HG03095 (cell line): Measurements from ENCODE around the gene ACTN4.
"Not testable (repeated sequence)": the region's sequence is repeated elsewhere in the genome, so short reads cannot be mapped to it uniquely, and the experiment has no call there.

Experiments used
- ATAC-seq: cut with Tn5 transposase; IDR thresholded peaks from one replicate; pipeline ENCODE4 v1.9.1; 2021; ENCODE audit warnings: moderate library complexity; ENCODE audit not compliant: unreplicated experiment

ACTN4 gene

GRCh38 chr19:38647368-38647965 is at the start of gene ACTN4:
Gene ACTN4, plus strand, starts transcription at chr19:38647649. Its CDS starts 97 bp downstream, at chr19:38647746.
- peak; percentile 68 for ATAC-seq

GRCh38 chr19:38599722-38600121 is 47.7 kb upstream of the ACTN4 start:
- ATAC-seq = no peak

- ATAC-seq = not testable (repeated sequence)
Measured at GRCh38 chr19:38602856-38603255, 44.6 kb upstream of the ACTN4 start.

- no peak for ATAC-seq
Measured at GRCh38 chr19:38606131-38606530, 41.3 kb upstream of the ACTN4 start.

GRCh38 chr19:38614289-38614688 is 33.2 kb upstream of the ACTN4 start:
- ATAC-seq = no peak

- ATAC-seq = no peak
Measured at GRCh38 chr19:38615007-38615581, 32.4 kb upstream of the ACTN4 start.

- no peak for ATAC-seq
Measured at GRCh38 chr19:38616265-38616664, 31.2 kb upstream of the ACTN4 start.

- ATAC-seq = no peak
Measured at GRCh38 chr19:38617283-38617763, 30.1 kb upstream of the ACTN4 start.

- peak; percentile 57 for ATAC-seq
Measured at GRCh38 chr19:38617764-38618589, 29.5 kb upstream of the ACTN4 start, which contains the start of gene MAP4K1. Gene MAP4K1, minus strand, starts transcription at chr19:38617953. Its CDS starts 58 bp downstream, at chr19:38617895.

GRCh38 chr19:38618590-38619360 is 28.7 kb upstream of the ACTN4 start, which contains the start of gene EIF3K:
Gene EIF3K, plus strand, starts transcription at chr19:38619188. Its CDS starts 81 bp downstream, at chr19:38619269.
- peak; percentile 38 for ATAC-seq

GRCh38 chr19:38619361-38620174 is 27.9 kb upstream of the ACTN4 start:
- ATAC-seq = no peak

- ATAC-seq = no peak
Measured at GRCh38 chr19:38624822-38625221, 22.6 kb upstream of the ACTN4 start.

GRCh38 chr19:38626401-38626800 is 21.0 kb upstream of the ACTN4 start:
- no peak for ATAC-seq

GRCh38 chr19:38629568-38629967 is 17.9 kb upstream of the ACTN4 start:
- no peak for ATAC-seq

GRCh38 chr19:38631301-38631700 is 16.1 kb upstream of the ACTN4 start:
- not testable (repeated sequence) for ATAC-seq

GRCh38 chr19:38631811-38632475 is 15.5 kb upstream of the ACTN4 start:
- not testable (repeated sequence) for ATAC-seq

GRCh38 chr19:38632476-38633213 is 14.8 kb upstream of the ACTN4 start:
- no peak for ATAC-seq

- no peak for ATAC-seq
Measured at GRCh38 chr19:38634757-38635482, 12.5 kb upstream of the ACTN4 start.
